T follicular helper cell (primary cell): ENCODE measurements around the gene INO80E.

Experiments
- DNase-seq: peaks from one replicate; pipeline ENCODE4 v3.0.0-alpha.2; 2020; ENCODE audit warnings: low read depth

Gene INO80E

DNA sequence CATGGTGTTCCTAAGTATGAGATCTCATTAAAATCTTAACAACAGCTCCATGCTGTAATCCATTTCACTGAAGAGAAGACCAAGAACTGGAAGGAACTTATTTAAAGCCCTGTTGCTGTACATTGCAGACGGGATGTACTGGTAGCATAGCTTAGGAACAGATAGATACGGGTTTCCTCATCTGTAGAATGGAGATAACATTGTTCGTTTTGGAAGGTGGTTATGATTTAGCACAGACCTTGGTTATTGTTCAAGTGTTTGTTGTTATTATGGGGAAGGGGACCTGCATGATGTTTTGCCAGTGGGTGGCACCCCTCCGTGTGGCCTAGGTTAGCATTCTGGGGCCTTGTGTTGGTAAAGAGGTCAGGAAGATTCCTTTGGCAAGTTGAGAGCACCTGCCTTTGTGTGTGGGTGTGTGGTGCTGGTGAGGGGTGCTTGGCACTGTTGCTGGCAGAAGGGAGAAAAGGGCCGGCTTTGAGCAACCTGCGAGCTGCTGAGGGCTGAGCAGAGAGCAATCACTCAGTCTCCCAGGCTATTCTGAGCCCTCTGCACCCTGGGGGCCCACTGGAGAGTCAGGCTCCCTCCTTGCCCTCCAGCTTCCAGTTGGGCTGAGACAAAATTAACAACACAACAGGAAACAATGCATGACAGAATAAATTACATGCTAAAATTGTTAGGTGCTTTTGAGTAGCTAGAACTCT is 20.1 kb upstream of the INO80E start:
- DNase-seq, result no peak

DNA sequence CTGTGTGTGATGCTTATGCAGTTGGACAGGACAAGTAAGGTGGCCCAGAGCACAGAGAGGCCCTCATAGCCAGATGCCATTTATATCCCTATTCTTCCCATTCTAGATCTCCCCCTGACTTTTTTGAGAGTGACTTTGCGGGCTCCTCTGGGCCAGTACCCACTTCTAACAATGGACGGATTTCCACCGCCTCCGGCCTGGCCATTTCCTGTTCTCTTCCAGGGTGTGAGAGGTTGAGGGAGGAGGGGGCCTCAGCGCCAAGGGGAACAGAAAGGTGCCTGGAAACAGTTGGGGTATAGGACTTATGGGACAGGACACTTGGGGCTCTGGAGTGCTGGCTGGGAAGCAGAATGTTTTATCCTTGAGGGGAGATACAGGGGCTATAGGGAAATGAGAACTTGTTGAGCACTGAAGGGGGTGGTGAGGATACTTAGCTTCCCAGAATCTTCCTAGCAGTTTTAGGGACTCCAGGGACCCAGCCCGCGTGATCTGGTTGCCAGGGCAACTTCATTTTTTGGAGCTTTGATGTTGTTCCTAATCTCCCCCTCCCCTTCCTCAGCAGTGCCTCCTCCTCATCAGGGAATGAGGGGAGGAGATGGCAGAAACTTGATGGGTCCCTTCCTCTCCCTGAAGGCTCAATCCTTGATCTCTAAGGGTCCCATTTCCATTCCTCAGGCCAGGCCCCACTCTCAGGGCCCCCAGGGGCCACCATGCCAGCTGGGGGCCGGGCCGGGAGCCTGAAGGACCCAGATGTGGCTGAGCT is 18.8 kb upstream of the INO80E start:
- DNase-seq, result no peak

DNA sequence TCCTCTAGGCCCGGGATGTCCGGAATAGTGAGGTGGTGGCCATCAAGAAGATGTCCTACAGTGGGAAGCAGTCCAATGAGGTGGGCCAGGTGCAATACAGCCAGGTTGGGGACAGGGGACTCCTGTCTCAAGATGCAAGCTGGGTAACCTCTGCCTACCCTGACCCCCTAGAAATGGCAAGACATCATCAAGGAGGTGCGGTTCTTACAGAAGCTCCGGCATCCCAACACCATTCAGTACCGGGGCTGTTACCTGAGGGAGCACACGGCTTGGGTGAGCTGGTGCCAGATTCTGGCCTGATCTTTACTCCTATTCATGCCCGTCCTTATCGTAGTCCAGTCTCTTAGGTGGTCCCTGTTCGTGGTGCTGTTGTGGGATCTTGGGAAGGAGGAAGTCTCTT is 18.0 kb upstream of the INO80E start:
- no peak for DNase-seq

DNA sequence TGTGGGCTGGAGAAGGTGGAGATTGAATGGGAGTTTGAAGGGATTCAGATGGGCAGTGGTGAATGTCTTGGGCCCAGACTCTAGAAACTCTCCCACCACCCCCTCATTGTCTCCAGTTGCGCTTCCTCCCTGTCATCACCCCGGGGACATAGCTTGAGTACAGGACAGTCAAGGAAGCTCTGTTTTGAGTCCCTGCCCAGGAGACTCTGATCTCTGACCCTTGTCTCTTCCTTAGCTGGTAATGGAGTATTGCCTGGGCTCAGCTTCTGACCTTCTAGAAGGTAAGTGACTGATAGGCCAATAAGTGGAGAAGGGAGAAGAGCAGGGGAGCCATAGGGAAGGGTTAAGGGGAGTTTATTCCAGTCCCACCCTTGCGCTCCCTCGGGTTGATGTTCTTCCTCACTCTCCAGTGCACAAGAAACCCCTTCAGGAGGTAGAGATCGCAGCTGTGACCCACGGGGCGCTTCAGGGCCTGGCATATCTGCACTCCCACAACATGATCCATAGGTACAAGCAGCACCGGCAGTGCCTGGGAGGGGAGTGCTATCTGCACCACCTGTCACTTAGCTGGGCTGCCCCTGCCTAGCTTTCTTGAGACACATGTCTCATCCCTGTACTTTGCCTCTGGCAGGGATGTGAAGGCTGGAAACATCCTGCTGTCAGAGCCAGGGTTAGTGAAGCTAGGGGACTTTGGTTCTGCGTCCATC is 17.3 kb upstream of the INO80E start:
- no peak for DNase-seq

DNA sequence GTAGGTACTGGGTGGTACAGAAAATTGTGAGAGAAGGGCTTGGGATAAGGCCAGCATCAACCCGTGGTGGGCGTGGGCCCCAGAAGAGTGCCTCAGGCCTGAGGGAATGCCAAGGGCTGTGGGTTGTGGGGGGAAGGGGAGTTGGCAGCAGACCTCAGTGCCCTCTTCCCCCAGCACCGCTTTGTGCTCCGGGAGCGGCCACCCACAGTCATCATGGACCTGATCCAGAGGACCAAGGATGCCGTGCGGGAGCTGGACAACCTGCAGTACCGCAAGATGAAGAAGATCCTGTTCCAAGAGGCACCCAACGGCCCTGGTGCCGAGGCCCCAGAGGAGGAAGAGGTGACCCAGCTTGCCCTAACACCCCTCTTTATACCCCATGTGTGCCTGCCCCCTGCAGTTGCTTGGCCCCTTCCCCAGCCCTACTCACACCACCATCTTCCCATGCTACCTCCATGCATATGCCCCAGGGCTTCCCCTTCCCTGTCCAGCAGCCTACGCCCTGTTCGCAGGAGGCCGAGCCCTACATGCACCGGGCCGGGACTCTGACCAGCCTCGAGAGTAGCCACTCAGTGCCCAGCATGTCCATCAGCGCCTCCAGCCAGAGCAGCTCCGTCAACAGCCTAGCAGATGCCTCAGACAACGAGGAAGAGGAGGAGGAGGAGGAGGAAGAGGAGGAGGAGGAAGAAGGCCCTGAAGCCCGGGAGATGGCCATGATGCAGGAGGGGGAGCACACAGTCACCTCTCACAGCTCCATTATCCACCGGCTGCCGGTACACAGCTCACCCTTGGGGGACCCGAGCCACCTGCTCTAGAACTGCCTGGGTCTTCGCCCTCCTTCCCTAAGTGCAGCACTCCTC is 13.3 kb upstream of the INO80E start:
- DNase-seq, result no peak

DNA sequence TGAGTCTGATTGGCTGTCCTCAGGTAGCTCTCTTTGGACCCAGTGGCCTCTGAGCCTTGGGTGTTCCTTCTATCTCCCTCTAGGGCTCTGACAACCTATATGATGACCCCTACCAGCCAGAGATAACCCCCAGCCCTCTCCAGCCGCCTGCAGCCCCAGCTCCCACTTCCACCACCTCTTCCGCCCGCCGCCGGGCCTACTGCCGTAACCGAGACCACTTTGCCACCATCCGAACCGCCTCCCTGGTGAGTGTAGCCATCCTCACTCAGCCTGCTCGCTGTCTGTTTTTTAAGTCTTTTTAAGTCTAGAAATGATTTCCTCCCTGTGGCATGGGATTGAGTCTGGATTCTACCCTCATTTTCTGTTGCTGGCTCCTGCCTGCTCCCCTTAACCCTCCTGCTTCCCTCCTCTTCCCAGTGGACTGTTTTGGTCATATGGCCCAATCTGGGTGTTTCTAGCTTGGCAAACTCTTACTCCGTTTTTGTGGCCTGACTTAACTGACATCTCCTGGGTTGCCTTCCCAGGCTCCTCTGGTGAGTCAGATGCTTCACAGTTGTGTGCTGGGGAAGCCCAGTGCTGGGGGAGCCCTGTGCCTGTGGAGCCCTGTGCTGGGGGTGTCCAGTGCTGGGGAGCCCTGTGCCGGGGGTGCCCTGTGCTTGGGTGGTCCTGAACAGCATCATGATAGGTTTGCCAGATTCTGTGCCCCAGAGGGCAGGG is 12.5 kb upstream of the INO80E start:
- DNase-seq, result no peak

DNA sequence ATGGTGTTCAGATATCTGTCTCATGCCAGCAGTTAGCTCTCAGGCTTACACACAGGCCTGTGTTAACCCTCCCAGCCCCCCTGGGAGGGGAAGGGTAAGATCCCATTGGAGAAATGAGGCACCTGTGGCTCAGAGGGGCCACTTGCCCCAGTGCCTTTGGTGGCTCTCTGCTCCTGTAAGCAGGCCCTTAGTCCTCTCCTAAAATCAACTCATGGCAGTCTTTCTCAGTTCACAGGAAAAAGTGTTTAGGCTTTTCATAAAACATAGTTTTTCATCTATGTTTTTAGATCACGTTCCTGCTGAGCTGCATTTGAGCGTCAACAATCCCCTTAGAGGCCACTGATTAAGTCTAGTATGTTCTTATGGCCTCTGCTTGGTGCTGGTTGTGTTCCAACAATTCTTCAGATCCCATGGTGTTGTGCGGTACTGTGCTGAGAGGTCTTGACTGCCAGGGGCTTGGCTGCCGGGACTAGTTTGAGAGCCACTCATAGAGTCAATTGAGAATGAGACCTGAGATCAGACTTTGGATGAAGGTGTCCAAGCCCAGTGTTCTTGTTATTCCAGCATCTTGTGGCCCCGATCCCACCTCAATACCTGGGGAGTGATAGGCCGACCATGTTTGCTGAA is 11.8 kb upstream of the INO80E start:
- no peak for DNase-seq

DNA sequence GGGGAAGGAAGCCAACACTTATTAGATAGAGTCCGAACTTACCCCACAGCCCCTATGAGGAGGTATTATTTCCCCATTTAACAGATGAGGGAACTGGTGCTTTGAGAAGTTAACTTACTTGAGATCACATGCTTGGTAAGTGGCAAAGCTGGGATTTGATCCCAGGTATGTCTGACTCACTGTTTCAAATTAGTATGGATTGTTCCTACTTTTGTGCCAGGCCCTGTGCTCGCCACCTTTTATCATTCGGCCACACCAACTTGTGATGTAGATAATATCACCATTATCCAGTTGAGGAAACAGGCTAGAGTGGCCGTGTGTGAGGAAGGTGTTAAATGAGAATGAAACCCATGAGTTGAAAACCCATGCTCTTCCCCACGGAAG is 11.3 kb upstream of the INO80E start:
- no peak for DNase-seq

DNA sequence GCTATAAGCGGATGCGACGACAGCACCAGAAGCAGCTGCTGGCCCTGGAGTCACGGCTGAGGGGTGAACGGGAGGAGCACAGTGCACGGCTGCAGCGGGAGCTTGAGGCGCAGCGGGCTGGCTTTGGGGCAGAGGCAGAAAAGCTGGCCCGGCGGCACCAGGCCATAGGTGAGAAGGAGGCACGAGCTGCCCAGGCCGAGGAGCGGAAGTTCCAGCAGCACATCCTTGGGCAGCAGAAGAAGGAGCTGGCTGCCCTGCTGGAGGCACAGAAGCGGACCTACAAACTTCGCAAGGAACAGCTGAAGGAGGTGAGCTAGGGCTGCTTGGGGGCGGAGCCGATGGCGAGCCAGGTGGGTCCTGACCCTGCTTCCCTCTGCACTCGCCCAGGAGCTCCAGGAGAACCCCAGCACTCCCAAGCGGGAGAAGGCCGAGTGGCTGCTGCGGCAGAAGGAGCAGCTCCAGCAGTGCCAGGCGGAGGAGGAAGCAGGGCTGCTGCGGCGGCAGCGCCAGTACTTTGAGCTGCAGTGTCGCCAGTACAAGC is 10.7 kb upstream of the INO80E start:
- DNase-seq, result no peak

DNA sequence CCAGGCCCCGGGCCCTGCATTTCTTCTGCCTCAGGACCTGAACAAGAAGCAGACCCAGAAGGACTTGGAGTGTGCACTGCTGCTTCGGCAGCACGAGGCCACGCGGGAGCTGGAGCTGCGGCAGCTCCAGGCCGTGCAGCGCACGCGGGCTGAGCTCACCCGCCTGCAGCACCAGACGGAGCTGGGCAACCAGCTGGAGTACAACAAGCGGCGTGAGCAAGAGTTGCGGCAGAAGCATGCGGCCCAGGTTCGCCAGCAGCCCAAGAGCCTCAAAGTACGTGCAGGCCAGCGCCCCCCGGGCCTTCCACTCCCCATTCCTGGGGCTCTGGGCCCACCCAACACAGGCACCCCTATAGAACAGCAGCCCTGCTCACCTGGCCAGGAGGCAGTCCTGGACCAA is 9.8 kb upstream of the INO80E start:
- DNase-seq, result no peak

DNA sequence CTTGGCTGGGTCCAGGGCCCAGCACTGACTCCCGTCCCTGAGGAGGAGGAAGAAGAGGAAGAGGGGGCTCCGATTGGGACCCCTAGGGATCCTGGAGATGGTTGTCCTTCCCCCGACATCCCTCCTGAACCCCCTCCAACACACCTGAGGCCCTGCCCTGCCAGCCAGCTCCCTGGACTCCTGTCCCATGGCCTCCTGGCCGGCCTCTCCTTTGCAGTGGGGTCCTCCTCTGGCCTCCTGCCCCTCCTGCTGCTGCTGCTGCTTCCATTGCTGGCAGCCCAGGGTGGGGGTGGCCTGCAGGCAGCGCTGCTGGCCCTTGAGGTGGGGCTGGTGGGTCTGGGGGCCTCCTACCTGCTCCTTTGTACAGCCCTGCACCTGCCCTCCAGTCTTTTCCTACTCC is 9.1 kb upstream of the INO80E start:
- DNase-seq, result no peak

DNA sequence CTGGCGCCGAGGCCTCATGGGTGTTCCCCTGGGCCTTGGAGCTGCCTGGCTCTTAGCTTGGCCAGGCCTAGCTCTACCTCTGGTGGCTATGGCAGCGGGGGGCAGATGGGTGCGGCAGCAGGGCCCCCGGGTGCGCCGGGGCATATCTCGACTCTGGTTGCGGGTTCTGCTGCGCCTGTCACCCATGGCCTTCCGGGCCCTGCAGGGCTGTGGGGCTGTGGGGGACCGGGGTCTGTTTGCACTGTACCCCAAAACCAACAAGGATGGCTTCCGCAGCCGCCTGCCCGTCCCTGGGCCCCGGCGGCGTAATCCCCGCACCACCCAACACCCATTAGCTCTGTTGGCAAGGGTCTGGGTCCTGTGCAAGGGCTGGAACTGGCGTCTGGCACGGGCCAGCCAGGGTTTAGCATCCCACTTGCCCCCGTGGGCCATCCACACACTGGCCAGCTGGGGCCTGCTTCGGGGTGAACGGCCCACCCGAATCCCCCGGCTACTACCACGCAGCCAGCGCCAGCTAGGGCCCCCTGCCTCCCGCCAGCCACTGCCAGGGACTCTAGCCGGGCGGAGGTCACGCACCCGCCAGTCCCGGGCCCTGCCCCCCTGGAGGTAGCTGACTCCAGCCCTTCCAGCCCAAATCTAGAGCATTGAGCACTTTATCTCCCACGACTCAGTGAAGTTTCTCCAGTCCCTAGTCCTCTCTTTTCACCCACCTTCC is 8.5 kb upstream of the INO80E start:
- DNase-seq, result no peak

DNA sequence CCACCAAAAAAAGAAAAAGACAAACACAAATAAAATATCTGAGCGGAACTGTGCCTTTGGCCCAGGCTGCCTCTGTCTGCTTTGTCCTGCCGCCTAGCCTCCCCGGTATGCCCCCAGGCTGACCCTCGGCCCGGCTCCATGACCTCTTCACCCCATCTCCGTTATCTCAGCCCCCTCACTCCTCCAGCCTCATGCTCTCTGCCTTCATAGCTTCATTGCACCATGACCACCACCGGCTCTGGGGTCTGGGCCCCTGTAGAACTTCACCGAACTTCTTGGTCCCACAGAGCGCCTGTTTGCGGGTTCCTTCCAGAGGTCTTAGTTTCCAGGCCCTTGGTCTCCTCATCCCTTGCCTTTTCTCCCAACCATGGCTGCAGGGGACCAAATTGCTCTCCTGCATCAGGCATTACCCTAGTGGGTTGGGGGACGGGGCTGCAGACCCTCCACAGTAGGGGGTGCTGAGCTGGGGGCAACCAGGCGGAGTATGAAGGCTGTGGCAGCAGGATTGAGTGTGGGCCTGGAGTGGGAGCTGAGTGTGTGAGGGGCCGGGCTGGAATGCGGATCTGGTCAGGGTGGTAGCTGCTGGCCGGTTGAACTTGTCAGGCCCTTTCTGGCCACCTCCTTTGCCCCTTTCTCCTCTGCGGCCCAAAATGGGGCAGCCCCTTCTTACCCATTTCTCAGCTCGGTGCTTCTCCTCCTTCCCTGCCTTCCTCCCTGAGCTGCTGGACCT is 7.5 kb upstream of the INO80E start:
- DNase-seq, result no peak

DNA sequence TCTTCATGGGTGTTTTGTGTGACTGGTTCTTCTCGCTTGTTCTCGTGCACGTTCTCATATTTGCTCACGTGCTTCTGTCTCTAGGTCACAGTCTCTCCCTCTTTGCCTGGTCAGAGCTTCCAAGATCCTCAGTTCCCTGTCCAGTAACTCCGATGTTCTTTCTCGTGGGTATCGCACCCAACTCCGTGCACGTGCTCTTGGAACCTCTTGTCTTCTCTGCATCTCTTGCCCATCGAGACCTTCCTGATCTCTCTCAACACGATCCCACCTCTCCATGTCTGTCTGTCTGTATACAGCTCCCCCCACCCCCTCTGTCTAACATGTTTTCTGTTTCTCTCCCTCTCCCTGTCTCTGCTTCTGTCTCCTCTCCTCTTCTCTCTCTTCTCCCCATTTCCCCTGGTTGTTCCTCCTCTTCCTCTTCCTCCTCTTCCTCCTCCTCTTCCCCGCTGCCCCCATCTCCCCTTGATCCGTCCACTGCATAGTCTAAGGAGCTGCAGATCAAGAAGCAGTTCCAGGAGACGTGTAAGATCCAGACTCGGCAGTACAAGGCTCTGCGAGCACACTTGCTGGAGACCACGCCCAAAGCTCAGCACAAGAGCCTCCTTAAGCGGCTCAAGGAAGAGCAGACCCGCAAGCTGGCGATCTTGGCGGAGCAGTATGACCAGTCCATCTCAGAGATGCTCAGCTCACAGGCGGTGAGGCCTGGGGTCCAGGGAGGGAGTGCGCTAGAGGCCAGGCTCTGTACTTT is 6.8 kb upstream of the INO80E start:
- no peak for DNase-seq

DNA sequence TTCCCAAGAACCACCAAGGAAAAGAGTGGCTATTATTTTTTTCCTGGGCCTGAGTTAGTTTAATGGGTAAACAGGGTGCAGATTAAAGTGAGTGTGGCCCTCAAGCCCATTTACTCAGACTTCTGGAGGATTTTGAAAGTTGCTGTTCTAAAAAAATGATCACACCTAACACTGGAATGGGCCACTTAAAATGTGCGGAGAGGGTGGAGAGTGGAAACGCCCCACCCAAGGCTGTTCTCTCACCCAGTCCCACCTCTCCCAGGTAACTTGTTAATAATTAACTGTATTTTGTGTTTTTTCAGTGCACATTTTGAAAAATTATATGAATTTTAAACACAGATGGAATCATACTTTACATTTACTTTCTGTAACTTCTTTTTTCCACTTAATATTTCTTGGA is 6.0 kb upstream of the INO80E start:
- DNase-seq, result no peak

DNA sequence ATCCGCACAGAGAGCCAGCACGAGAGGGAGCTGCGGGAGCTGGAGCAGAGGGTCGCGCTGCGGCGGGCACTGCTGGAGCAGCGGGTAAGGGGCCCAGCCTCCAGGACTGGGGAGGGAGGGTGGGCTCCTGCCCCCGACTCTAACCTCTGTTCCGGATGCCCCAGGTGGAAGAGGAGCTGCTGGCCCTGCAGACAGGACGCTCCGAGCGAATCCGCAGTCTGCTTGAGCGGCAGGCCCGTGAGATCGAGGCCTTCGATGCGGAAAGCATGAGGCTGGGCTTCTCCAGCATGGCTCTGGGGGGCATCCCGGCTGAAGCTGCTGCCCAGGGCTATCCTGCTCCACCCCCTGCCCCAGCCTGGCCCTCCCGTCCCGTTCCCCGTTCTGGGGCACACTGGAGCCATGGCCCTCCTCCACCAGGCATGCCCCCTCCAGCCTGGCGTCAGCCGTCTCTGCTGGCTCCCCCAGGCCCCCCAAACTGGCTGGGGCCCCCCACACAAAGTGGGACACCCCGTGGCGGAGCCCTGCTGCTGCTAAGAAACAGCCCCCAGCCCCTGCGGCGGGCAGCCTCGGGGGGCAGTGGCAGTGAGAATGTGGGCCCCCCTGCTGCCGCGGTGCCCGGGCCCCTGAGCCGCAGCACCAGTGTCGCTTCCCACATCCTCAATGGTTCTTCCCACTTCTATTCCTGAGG is 5.0 kb upstream of the INO80E start:
- DNase-seq, result no peak

DNA sequence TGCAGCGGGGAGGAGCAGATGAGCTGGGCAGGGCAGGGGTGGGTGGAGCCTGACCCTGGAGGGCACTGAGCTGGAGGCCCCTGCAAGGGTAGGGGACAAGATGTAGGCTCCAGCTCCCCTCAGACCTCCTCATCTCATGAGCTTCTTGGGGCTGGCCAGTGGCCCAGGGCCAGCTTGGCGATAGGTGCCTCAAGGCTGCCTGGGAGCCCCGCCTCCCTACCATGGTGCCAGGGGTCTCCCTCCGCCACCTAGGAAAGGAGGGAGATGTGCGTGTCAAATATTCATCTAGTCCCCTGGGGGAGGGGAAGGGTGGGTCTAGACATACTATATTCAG is 4.5 kb upstream of the INO80E start:
- DNase-seq, result no peak

DNA sequence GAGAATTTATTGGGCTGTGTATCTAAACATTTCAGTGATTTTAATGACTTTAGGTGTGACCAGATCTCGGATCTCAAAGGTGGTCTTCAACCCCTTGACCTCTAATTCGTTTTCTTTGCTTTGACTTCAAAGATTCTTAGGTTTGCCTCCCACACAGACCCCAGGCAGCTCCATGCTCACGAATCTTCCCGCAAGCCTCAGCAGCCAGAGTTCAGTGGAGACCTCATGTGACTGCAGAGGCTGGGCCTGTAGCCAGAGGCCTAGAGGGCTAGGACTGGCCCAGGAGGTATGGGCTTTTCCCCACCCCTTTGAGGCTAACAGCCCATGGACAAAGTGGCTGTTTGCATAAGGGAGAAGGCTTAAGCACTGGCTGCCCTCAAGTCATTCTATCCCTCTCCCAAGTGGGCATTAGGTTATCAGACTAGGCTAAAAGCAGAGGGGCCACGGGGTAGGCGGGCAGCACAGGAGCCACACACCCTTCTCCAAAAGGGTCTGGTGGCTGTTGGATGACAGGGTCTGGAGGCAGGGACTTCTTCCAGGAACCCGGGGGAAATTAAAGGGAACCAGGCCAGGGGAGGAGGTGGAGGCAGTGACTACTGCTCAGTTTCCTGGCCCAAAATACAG is 3.6 kb upstream of the INO80E start:
- DNase-seq, result no peak
